Activated naive CD8-positive, alpha-beta T cell (primary cell): ENCODE data around the gene SLIT3.

Experiments
- H3K27ac Mint-ChIP-seq: one replicate; pipeline ENCODE4 v1.8.0; 2021; ENCODE audit warnings: mixed read lengths
- H3K27me3 Mint-ChIP-seq: one replicate; pipeline ENCODE4 v1.8.0; 2021; ENCODE audit warnings: mixed read lengths
- H3K36me3 Mint-ChIP-seq: one replicate; pipeline ENCODE4 v1.8.0; 2021; ENCODE audit warnings: mixed read lengths
- H3K4me1 Mint-ChIP-seq: one replicate; pipeline ENCODE4 v1.8.0; 2021; ENCODE audit warnings: low read depth, mixed read lengths
- H3K4me3 Mint-ChIP-seq: one replicate; pipeline ENCODE4 v1.8.0; 2021; ENCODE audit warnings: mild to moderate bottlenecking, mixed read lengths
- H3K9me3 Mint-ChIP-seq: one replicate; pipeline ENCODE4 v1.8.0; 2021; ENCODE audit warnings: low read depth, mixed read lengths

Gene SLIT3

DNA sequence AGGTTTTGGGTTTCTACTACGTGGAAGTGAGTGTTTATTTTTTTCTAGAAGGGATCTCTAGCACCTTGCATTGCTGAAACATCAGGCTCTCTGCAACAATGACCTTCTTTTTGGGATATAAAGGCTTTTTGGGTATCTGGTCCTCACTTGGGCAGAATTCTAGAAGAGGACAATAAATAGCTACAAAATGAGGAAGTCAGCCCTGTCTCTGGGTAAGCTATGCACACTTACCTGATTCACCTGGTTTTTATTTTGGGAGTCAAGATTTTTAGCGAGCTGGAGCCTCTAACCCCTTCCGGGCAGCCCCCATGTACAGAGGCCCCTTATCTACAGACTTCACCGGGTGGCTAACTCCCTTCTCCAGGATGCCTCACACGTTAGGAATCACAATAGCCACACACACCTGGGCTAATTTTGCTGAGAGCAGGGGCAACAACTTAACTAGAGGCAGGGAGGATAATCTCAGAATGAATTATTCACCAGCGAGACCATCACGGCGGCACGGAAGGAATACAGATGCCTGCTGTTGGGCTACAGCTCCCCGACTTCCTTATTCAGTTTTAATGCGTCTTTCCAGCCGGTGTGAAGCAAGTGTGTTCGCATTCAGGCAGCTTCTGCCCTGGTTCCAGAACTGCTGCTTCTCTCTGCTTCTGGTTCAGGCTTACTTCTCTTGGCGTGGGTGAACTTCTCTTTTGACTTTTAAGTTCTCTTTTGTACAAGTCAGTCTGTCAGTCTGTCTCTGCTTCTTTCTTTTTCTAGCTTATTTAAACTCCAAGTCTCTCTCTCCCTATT, 380.7 kb downstream of the SLIT3 start:
- Mint-ChIP-seq H3K27me3 (peaks cover 22% of the 10 kb centered on the region), H3K27ac (no peak overlapping the region), H3K9me3 (no peaks in the 10 kb centered on the region), H3K36me3 (no peaks in the 10 kb centered on the region), H3K4me3 (no peak overlapping the region), H3K4me1 (no peaks in the 10 kb centered on the region)

DNA sequence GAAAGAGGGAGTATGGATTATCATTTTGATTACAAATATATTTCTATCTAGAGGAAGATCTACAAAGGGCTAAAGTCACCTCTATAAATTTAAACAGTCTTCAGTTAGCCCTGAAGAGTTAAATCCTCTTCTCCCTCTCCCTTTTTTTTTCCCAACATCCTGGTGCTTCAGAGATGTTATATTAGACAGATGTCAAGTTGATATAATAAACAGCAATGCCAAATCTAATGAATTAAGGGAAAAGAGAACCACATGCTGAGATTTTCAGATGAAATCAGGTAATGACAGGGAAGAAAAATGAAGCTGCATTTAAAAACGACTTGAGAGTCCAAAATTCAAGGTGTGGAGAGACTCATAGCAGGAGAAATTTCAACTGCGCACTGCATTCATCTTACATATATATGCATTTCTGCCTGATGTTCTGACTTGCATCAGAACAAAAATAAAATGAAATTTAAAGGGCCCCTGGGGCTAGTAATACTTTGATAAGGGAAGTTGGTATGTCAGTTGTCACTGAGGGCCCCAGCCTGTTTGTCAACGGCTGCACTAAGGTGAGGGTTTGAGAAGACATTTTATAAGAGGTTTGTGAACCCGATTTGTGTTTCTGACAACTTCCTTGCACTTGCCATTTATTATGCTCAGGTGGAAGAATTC, 382.9 kb downstream of the SLIT3 start:
- no peaks in the 10 kb centered on the region for H3K9me3 Mint-ChIP-seq
- H3K36me3 Mint-ChIP-seq, result no peaks in the 10 kb centered on the region
- peaks cover 21% of the 10 kb centered on the region for H3K27me3 Mint-ChIP-seq
- no peaks in the 10 kb centered on the region for H3K4me1 Mint-ChIP-seq
- H3K4me3 Mint-ChIP-seq, result no peak overlapping the region
- no peak overlapping the region for H3K27ac Mint-ChIP-seq

DNA sequence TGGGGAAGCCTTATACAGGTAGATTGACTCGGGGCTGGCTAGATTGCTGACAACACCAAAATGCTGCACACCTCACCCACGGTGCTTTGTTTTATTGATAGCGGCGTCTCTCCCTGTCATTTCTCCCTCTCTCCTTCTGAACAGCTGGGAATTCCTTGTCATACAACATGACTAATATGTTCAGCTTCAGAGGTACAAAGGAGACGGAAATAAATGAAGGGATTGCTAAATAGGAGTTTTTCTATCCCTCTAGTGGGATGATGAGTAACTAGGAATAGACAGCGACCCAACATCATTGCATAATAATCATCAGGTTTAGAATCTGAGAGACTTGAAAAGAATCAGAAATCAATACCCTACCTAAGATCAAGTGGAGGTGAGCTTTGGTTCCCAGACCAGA, 384.1 kb downstream of the SLIT3 start:
- H3K27me3 Mint-ChIP-seq, result peaks cover 21% of the 10 kb centered on the region
- H3K9me3 Mint-ChIP-seq, result no peaks in the 10 kb centered on the region
- no peak overlapping the region for H3K27ac Mint-ChIP-seq
- no peaks in the 10 kb centered on the region for H3K36me3 Mint-ChIP-seq
- H3K4me1 Mint-ChIP-seq, result no peaks in the 10 kb centered on the region
- no peak overlapping the region for H3K4me3 Mint-ChIP-seq

DNA sequence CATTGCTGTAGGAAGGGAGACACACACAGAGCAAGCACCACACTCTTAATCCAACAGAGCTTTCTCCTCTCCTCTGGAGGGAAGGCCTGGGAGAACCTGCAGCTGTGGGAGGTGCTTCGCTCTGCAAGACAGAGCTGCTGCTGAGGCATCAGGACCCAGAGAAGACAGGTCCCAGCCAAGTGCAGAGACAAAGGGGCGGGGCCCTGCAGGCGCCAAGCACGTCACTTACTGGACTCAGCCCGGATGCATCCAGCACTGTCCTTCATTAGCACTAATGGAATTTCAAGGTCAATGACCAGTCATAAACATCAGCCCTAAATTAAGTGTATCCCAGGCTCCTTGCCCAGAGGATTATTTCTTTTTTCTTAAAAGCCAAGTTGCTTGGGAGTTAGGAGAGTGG, 384.7 kb downstream of the SLIT3 start:
- no peak overlapping the region for H3K4me3 Mint-ChIP-seq
- H3K4me1 Mint-ChIP-seq, result no peaks in the 10 kb centered on the region
- no peak overlapping the region for H3K27ac Mint-ChIP-seq
- H3K36me3 Mint-ChIP-seq, result no peaks in the 10 kb centered on the region
- no peaks in the 10 kb centered on the region for H3K9me3 Mint-ChIP-seq
- H3K27me3 Mint-ChIP-seq, result peaks cover 19% of the 10 kb centered on the region

DNA sequence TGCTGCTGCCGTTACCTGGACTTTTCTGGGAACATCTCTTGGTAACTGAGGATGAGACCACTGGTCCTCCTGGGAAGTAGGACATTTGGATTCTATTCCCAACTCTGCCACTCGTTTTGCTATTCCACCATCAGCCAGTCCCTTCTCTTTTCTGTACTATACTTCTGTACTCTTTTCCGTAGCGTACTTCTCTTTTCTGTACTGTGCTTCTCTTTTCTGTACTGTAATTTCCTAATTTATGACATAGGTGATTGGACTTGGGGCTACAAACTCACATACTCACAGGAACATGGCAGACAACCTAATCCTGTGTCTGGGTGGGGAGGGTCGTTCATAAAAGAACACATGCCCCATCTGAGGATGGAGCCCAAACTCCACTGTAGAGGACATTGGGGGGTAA, 386.4 kb downstream of the SLIT3 start:
- peaks cover 10% of the 10 kb centered on the region for H3K27me3 Mint-ChIP-seq
- H3K36me3 Mint-ChIP-seq, result no peaks in the 10 kb centered on the region
- H3K9me3 Mint-ChIP-seq, result no peaks in the 10 kb centered on the region

DNA sequence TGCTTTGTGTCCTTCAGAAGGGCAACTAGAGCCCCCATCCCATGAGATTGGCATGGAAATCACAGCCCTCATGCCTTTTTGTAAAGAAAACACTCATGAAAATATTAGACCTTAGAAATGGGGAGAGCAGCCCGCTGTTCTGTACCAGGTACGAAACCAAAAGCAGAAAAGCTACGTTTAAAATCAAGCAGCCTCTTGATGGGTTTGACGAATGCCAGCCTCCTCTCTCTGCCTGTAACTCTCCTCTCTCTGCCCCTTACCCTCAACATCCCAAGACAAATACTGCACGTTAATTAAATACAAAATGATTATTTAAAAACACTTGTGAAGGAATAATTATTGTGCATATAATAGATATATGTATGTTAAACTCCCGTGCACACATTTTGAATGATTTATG, 390.1 kb downstream of the SLIT3 start:
- H3K27ac Mint-ChIP-seq, result no peak overlapping the region
- peaks cover 10% of the 10 kb centered on the region for H3K27me3 Mint-ChIP-seq
- no peaks in the 10 kb centered on the region for H3K36me3 Mint-ChIP-seq
- H3K4me3 Mint-ChIP-seq, result no peak overlapping the region
- no peaks in the 10 kb centered on the region for H3K9me3 Mint-ChIP-seq
- H3K4me1 Mint-ChIP-seq, result no peaks in the 10 kb centered on the region

More for the DNA sequence above, 386.4 kb downstream of the SLIT3 start:
- Mint-ChIP-seq H3K27ac (no peak overlapping the region), H3K4me1 (no peaks in the 10 kb centered on the region), H3K4me3 (no peak overlapping the region)

DNA sequence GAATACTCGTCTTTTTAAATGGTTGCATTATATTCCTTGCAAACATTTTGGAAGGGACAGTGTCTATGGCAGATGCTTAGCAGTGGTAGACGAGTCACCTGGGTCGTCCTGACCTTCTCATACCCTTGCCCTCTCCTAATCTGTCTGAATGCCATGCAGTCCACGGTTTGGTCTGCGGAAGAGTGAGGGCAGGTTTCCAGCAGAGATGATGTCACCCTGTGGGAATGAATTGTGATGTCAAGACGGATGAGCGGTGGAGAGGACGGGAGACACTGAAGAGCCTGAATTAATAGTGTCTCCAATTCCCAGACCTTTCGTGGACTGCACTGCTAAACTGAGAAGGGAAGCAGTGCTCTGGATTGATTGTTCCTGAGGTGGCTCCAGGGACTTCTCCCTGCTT, 392.7 kb downstream of the SLIT3 start:
- H3K36me3 Mint-ChIP-seq, result no peaks in the 10 kb centered on the region
- no peaks in the 10 kb centered on the region for H3K9me3 Mint-ChIP-seq
- H3K27ac Mint-ChIP-seq, result no peak overlapping the region
- H3K27me3 Mint-ChIP-seq, result peaks cover 10% of the 10 kb centered on the region
- H3K4me1 Mint-ChIP-seq, result no peaks in the 10 kb centered on the region
- no peak overlapping the region for H3K4me3 Mint-ChIP-seq

DNA sequence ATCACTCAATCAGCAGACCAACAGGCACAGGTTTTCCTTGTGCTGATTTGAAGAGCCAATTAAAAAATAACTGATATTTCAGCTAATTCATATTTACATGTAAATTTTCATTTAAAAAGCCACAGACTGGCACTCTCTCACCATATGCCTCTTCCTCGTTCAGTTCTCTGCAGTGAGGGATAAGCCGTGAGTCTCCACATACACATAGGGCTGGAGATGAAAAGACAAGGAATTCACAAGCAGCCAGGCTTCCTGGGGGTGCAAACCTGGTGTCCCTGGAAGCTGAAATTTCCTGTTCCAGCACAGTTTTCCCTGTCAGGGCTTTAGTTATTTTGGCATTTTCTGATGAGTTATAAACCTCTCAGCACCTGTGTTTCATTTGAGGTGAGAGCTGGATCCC, 397.9 kb downstream of the SLIT3 start:
- H3K9me3 Mint-ChIP-seq, result no peaks in the 10 kb centered on the region
- H3K27me3 Mint-ChIP-seq, result no peaks in the 10 kb centered on the region
- no peaks in the 10 kb centered on the region for H3K36me3 Mint-ChIP-seq
- H3K4me1 Mint-ChIP-seq, result no peaks in the 10 kb centered on the region
- H3K27ac Mint-ChIP-seq, result no peak overlapping the region
- no peak overlapping the region for H3K4me3 Mint-ChIP-seq

DNA sequence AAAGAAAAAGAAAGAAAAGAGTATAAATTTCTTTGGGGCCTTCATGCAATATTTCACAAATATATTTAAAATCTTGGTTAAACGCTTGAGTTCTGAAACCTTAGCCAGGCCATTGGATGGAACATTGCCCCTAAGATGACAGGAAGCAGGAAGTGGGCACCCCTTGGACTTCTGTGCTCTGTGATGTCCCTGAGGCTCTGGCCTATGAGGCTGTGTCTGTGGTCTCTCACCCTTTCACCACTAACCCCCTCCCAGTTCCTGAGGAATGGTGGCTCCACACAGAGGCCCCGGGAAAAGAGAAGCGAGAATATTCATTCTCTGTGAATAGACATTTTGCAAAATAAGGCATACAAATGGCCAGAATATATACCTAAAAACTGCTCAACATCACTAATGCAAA, 401.3 kb downstream of the SLIT3 start:
- H3K4me3 Mint-ChIP-seq, result no peak overlapping the region
- H3K27me3 Mint-ChIP-seq, result peaks cover 1% of the 10 kb centered on the region
- no peak overlapping the region for H3K27ac Mint-ChIP-seq
- H3K36me3 Mint-ChIP-seq, result no peaks in the 10 kb centered on the region
- H3K4me1 Mint-ChIP-seq, result no peaks in the 10 kb centered on the region
- H3K9me3 Mint-ChIP-seq, result no peaks in the 10 kb centered on the region

DNA sequence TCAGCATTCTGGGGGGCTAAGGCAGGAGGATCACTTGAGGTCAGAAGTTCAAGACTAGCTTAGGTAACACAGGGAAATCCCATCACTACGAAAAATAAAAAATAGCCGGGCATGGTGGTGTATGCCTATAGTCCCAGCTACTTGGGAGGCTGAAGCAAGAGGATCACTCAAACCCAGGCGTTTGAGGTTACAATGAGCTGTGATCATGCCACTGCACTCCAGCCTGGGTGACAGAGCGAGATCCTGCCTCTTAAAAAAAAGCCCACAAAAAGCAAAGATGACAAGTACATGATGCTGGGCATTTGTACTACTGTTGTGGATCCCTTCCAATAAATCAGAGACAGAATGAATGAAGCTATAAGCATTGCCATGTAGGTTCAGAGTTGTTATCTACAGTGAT, 401.7 kb downstream of the SLIT3 start:
- no peaks in the 10 kb centered on the region for H3K9me3 Mint-ChIP-seq
- H3K4me1 Mint-ChIP-seq, result no peaks in the 10 kb centered on the region
- H3K27me3 Mint-ChIP-seq, result peaks cover 1% of the 10 kb centered on the region
- no peaks in the 10 kb centered on the region for H3K36me3 Mint-ChIP-seq
- H3K4me3 Mint-ChIP-seq, result no peak overlapping the region
- H3K27ac Mint-ChIP-seq, result no peak overlapping the region

DNA sequence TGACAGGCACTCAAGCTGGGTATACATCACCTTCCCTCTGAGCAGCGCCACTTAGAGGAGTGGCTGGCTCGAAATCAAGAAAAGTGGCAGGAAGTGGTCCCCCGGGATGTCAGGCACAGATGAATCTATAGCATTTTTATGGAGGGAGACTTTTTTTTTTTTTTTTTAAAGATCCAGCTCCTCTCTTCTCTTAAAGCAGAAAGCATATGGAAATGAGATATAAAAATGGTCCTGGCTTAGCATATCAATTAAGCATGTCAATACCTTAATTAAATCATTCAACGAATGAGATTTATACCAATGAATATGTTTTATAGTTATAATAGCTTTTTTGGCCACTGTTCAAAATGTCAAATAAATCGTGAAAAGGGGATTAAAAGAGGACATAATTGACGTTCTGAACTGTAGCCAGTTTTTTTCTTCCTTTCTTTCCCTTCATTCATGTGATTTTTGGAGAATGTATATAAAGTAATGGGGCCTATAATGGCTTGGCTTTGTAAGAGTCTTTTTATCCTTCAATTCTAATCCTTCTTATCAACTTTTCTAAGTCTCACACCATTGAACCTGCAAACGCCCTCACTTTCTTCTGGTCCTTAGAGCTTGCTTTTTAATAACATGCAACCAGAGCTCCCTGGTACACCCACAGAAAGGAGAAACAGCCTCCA, 402.6 kb downstream of the SLIT3 start:
- Mint-ChIP-seq H3K4me1 (no peaks in the 10 kb centered on the region), H3K27me3 (peaks cover 1% of the 10 kb centered on the region), H3K9me3 (no peaks in the 10 kb centered on the region), H3K4me3 (no peak overlapping the region), H3K27ac (no peak overlapping the region), H3K36me3 (no peaks in the 10 kb centered on the region)

DNA sequence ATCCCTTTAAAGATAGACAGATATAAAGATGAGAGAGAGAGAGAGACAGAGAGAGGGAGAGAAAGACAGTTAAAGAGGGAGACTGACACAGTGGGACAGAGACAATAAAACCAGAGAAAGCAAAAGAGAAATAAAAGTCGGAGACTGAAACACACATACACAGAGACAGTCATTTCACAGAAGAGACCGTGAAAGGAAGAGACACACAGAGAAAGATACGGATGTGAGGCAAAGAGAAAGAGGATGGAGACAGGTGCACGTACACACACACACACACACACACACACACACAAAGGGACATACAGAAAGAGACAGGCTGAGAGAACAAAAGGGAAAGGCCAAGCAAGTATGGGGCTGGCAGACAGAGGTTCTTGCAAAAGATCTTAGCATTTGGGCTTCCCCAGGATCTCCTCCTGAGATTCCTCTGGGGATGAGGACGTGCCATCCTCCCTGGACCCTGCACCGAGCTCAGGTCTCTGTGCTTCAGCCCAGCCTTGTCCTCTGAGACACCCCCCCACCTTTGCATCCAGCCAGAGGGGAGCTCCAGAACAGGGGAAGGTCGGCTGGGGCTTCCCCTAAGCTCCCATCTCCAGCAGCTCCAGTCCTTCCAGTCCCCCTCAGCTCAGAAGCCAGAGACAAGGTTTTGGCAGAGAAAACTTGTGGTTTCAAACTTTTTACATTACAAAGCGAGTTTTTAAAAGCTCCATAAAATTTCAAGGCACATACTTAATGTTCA, 403.4 kb downstream of the SLIT3 start:
- Mint-ChIP-seq H3K9me3 (no peaks in the 10 kb centered on the region), H3K4me3 (no peak overlapping the region), H3K4me1 (no peaks in the 10 kb centered on the region), H3K36me3 (no peaks in the 10 kb centered on the region), H3K27me3 (peaks cover 1% of the 10 kb centered on the region), H3K27ac (no peak overlapping the region)

DNA sequence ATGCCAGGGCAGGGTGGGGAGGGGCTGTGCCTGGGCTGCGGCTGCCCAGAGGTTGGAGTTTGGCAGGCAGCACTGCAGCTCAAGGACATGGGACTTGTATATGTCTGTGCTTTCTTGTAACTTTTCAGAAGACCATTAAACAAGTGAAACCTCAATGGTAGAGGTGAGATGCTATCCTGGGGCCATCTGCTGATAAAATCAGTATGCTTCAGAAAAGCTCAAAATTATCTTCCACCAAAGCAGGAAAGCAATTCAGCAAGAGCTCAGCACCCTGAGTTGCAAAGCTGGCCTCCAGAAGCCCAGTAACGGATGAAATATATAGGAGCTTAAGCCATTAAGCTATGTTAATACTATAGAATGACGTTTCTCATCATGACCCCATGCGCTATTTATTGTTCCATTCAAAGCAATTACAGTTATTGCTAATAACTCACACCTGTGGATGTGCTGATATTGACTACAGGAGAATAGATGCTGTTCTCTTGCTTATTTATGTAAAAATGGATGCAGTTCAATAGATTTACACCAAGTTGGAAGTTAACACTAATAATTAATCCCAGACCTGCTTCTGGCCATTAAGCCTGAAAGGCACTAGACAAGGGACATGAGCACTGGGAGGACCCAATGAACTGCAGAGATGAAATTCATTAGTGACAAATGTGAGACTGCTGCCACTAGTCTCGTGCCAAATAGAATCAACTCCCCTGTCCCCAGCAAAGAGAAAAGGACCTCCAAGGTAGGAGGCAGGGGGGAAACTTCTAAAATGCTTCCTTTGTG, 405.5 kb downstream of the SLIT3 start:
- Mint-ChIP-seq H3K36me3 (no peaks in the 10 kb centered on the region), H3K9me3 (no peaks in the 10 kb centered on the region), H3K4me1 (no peaks in the 10 kb centered on the region), H3K27me3 (peaks cover 1% of the 10 kb centered on the region), H3K27ac (no peak overlapping the region), H3K4me3 (no peak overlapping the region)

DNA sequence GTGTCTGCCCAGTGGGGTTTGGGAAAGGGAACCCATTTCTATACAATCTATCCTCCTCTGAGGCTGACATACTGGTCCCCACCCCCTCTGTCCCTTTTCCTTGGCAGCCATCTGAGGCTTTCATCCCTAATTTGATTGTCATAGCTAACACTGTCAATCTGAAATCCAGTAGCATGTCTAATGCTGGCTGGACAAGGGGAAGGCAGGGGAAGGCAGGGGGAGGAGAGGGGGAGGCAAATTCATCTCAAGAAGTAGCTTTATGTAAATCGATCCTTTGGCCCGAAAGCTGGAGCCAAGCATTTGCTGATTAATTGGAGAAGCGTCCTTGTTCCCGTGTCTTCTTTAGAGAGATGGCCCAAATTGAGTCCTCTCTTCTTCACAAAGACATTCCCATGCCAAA, 407.7 kb downstream of the SLIT3 start:
- Mint-ChIP-seq H3K27ac (no peak overlapping the region), H3K27me3 (peaks cover 1% of the 10 kb centered on the region), H3K4me1 (no peaks in the 10 kb centered on the region), H3K9me3 (no peaks in the 10 kb centered on the region), H3K36me3 (no peaks in the 10 kb centered on the region), H3K4me3 (no peak overlapping the region)
